Adrenal gland (tissue), 12 donors: ENCODE results near the gene C8G. TPM values are rescaled to one million over a fixed set of nuclear protein-coding genes. Genes with fewer than 3 reads are reported as not detected.

ENCODE experiments used
- DNase-seq, 7 donors: peaks; one replicate each; pipeline ENCODE4 v3.0.0-alpha.2; 2019 to 2020
- H3K27ac ChIP-seq, 5 donors: fragments of 200-600 bp; sonication (generic) in 4 of 5; 1 replicate in 3 of 5; 2 replicates in 2 of 5; pipeline versions ENCODE4 v1.5.1 to v1.8.0; 2016 to 2020; ENCODE audit warnings: mild to moderate bottlenecking in 1 of 5
- H3K27me3 ChIP-seq: fragments of 200-600 bp; 2 replicates; pipeline ENCODE4 v1.8.0; 2021
- H3K36me3 ChIP-seq, 2 donors: fragments of 200-600 bp; replicated peaks in 1 of 2; 1 replicate in 1 of 2; 2 replicates in 1 of 2; pipeline versions ENCODE4 v1.5.1 to v1.8.0; 2018 to 2022
- H3K4me1 ChIP-seq, 2 donors: fragments of 200-600 bp; replicated peaks in 1 of 2; 1 replicate in 1 of 2; 2 replicates in 1 of 2; pipeline versions ENCODE4 v1.5.1 to v1.8.0; 2018 to 2021
- H3K4me3 ChIP-seq, 4 donors: fragments of 200-600 bp; sonication (generic) in 3 of 4; one replicate each; pipeline ENCODE4 v1.5.1; 2016 to 2018
- H3K9me3 ChIP-seq, 3 donors: fragments of 200-600 bp; sonication (generic) in 1 of 3; replicated peaks in 1 of 3; 1 replicate in 2 of 3; 2 replicates in 1 of 3; pipeline versions ENCODE4 v1.5.1 to v1.8.0; 2016 to 2021
- POLR2A ChIP-seq, 2 donors: fragments of 450-650 bp; IDR thresholded peaks; one replicate each; pipeline ENCODE4 v1.6.1; 2017; ENCODE audit warnings: antibody characterized with exemption in 2 of 2, mild to moderate bottlenecking in 2 of 2, moderate library complexity in 1 of 2
- WGBS, 4 donors: extraction: QIAGEN DNeasy Blood & Tissue Kit in 2 of 4; methylation state at CpG; one replicate each; pipeline versions ENCODE4 v1.1.5 to v1.1.7; 2013 to 2017; 5-methylcytosine and 5-hydroxymethylcytosine counted together
- intact Hi-C, 2 donors: fragments of 100-400 bp; cut with DNase I; formaldehyde crosslinking; loops; one replicate each; pipeline versions ENCODE4 v1.14.1 to v1.15.0; 2022 to 2023
- polyA plus RNA-seq, 3 donors: library from polyadenylated mRNA; stranded (reverse); fragments of 200-250 nt in 2 of 3; fragments of 350-450 nt in 1 of 3; fragmentation: Illumina TruSeq in 1 of 3; extraction: RNeasy Lipid Tissue Mini Kit (QIAGEN cat#74804) in 1 of 3; gene quantifications; one replicate each; pipeline ENCODE4 v1.2.3, GENCODE V29; 2013 to 2014
- total RNA-seq, 9 donors: library from RNA; depleted of rRNA in 4 of 9; stranded (reverse); fragments of >200 nt in 4 of 9; fragments of 120-200 nt in 1 of 9; fragmentation: NEBNext Ultra II Directional in 1 of 9; extraction: Animal tissue kit (Norgen Biotek cat#: 25700) in 1 of 9; gene quantifications; one replicate each; pipeline versions ENCODE4 v1.1.0 to v1.2.4, GENCODE V29; 2013 to 2023
- TF ChIP-seq, protein P1 (sequence below), 6 experiments: fragments of 450-650 bp in 4 of 6; fragments of 200-600 bp in 2 of 6; sonication (generic) in 1 of 6; IDR thresholded peaks; 1 replicate in 5 of 6; 2 replicates in 1 of 6; pipeline versions ENCODE4 v1.5.1 to v1.8.0; 2016 to 2021; ENCODE audit warnings: antibody characterized with exemption in 6 of 6, mild to moderate bottlenecking in 2 of 6, moderate library complexity in 1 of 6
- donor health status: healthy with polysubstance abuse.
- donor health status: Bipolar disorder and iron deficiency.
- donor health status: DM: yes; HTN: yes; CAD: no.
- donor health status: DM: no; HTN: no; CAD: no.
- donor health status: DM: no; HTN: no; CAD: no.
- donor health status: DM: yes; HTN: yes; CAD: no.

The C8G gene
- total and polyA plus RNA-seq, 12 donors = 0.68 to 5.5 (median 2.2) TPM; not detected in 6

DNA sequence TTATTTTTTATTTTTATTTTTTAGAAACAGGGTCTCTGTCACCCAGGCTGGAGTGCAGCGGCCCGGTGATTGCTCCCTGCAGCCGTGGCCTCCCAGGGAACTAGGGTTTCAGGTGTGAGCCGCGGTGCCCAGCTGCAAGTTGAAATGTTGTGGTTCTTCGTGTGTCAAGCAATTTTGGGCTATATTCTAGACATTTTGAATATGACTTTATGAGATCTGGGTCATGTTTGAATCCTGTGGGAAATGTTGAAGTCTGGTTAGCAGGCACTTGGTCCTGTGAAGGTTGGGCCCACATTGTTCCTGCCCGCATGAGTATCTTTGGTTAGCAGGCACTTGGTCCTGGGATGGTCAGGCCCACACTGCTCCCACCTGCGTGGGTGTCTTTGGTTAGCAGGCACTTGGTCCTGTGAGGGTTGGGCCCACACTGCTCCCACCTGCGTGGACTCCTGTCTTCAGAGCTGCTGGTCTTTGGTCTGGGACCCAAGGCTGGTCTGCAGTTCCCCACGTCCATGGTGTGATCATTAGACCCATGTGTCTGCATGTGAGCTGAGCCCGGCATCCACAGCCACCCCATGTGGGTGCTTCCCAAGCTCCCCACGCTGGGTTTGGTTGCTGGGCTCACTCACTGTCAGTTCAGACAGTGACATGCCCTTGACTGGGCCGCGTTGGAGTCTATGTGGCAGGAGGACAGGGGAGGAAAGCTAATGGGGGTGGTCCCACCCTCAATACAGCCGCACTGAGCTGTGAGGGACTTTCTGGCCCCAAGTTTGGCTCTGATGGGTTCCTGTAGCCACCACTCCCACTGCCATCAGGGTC is 7.6 kb upstream of the C8G start:
- TF ChIP-seq POLR2A (IDR thresholded peaks at IDR 0.05) = no peak
- TF ChIP-seq, protein P1, sequence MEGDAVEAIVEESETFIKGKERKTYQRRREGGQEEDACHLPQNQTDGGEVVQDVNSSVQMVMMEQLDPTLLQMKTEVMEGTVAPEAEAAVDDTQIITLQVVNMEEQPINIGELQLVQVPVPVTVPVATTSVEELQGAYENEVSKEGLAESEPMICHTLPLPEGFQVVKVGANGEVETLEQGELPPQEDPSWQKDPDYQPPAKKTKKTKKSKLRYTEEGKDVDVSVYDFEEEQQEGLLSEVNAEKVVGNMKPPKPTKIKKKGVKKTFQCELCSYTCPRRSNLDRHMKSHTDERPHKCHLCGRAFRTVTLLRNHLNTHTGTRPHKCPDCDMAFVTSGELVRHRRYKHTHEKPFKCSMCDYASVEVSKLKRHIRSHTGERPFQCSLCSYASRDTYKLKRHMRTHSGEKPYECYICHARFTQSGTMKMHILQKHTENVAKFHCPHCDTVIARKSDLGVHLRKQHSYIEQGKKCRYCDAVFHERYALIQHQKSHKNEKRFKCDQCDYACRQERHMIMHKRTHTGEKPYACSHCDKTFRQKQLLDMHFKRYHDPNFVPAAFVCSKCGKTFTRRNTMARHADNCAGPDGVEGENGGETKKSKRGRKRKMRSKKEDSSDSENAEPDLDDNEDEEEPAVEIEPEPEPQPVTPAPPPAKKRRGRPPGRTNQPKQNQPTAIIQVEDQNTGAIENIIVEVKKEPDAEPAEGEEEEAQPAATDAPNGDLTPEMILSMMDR (IDR thresholded peaks at IDR 0.05) = no peak
- Histone ChIP-seq H3K9me3 (no peaks in the 10 kb centered on the region), H3K27me3 (no peaks in the 10 kb centered on the region), H3K36me3 (peaks cover 0 to 34% of the 10 kb centered on the region in 2 donors), H3K27ac (no peak overlapping the region), H3K4me1 (peaks cover 8 to 12% of the 10 kb centered on the region in 2 donors), H3K4me3 (no peak overlapping the region)
- no peak for DNase-seq
- intact Hi-C loops = no loop called here
- WGBS, 4 donors = 85 to 94% (median 93%) methylated on average over 8 to 15 of the region's 15 CpGs

DNA sequence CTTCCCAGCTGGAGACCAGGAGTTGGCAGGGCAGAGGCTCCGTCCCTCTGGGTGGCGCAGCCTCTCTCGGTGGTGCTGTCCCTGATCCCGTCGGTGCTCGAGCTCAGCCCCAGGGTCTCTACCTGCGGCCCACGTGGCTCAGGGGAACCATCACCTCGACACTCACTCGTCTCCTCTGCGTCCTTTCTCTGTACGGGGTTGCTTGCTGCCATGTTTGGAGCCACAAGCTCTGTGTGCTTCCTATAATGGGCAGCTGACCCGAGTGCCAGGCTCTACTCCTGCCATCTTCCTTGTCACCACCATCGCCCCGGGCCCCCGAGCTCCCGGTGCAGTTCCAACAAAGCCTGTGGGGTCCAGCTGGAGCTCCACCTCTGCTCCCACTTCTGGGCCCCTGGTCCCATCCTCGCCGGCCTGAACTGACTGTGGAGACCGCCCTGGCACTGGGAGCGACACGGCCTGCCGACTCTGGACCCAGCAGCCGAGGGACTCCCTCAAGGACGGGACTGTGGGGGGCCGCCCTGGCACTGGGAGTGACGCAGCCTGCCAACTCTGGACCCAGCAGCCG is 5.5 kb upstream of the C8G start:
- 67 to 81% (median 69%) methylated on average over 10 to 28 of the region's 28 CpGs for WGBS, 4 donors
- peak in 2 of 7 donors; percentile 37 to 63 for DNase-seq
- no peak for TF ChIP-seq POLR2A (IDR thresholded peaks at IDR 0.05)
- TF ChIP-seq, protein P1 (IDR thresholded peaks at IDR 0.05) = no peak

DNA sequence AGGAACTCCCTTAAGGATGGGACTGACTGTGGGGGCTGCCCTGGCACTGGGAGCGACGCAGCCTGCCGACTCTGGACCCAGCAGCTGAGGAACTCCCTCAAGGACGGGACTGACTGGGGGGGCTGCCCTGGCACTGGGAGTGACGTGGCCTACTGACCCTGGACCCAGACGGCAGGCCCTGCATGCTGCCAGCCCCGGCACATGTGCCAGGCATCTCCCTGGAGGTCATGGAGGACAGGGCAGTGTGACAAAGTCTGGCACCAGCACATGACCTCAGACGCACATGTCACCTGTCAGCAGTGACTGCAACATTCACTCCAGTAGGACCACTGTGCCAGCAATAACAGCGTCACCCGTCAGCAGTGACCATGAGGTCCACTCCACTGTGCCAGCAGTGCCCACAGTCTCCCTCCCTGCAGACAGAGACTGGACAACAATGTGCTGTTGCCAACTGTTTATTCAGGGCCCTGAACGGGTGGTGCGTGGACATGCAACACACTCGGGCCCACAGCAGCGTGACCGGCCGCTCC is 5.0 kb upstream of the C8G start:
- Histone ChIP-seq H3K27ac (peak overlapping the region in 4 of 5 donors; percentile 74 to 85 (median 78)), H3K36me3 (peaks cover 0 to 40% of the 10 kb centered on the region in 2 donors), H3K27me3 (no peaks in the 10 kb centered on the region), H3K4me3 (no peak overlapping the region), H3K4me1 (peaks cover 21 to 23% of the 10 kb centered on the region in 2 donors), H3K9me3 (no peaks in the 10 kb centered on the region)
- TF ChIP-seq, protein P1 (IDR thresholded peaks at IDR 0.05) = no peak
- peak in 1 of 2 donors; percentile 74 for TF ChIP-seq POLR2A (IDR thresholded peaks at IDR 0.05)
- peak; percentile 92 to 98 (median 96) for DNase-seq
- 31 to 45% (median 45%) methylated on average over 7 to 16 of the region's 16 CpGs; no CpG with 5 or more reads in 1 of the 4 donors for WGBS, 4 donors
- intact Hi-C loops = loop anchor here (5.0 to 10.0 kb wide), 4 partner anchors 55 to 95 kb away; partner anchors contain the start of genes AJM1 (in 1 of the 2), FUT7 (in 1 of the 2), MAMDC4 (in 1 of the 2) and PHPT1 (in 1 of the 2)

More for the DNA sequence above, 5.5 kb upstream of the C8G start:
- no peaks in the 10 kb centered on the region for H3K9me3 ChIP-seq
- peaks cover 0 to 40% of the 10 kb centered on the region in 2 donors for H3K36me3 ChIP-seq
- peaks cover 21 to 23% of the 10 kb centered on the region in 2 donors for H3K4me1 ChIP-seq
- no peak overlapping the region for H3K4me3 ChIP-seq
- peak overlapping the region in 4 of 5 donors; percentile 74 to 85 (median 78) for H3K27ac ChIP-seq
- intact Hi-C loops = no loop called here
- no peaks in the 10 kb centered on the region for H3K27me3 ChIP-seq
